Breast epithelium (tissue), 4 donors: ENCODE measurements around the gene ADGRL4. TPM values are rescaled to one million over a fixed set of nuclear protein-coding genes. Genes with fewer than 3 reads are reported as not detected.
"Not testable (repeated sequence)": the region's sequence is repeated elsewhere in the genome, so short reads cannot be mapped to it uniquely, and the experiment has no call there.

Experiments used
- DNase-seq, 2 donors: peaks; one replicate each; pipeline ENCODE4 v3.0.0-alpha.2; 2019; ENCODE audit warnings: low spot score in 2 of 2
- H3K27ac ChIP-seq, 2 donors: fragments of 200-600 bp; sonication (generic) in 1 of 2; one replicate each; pipeline ENCODE4 v1.5.1; 2016 to 2019; ENCODE audit warnings: mild to moderate bottlenecking in 1 of 2
- H3K27me3 ChIP-seq, 2 donors: fragments of 200-600 bp; sonication (generic) in 1 of 2; one replicate each; pipeline versions ENCODE4 v1.5.1 to v1.6.0; 2017 to 2019; ENCODE audit warnings: control low read depth in 1 of 2, mild to moderate bottlenecking in 1 of 2
- H3K36me3 ChIP-seq: fragments of 200-600 bp; one replicate; pipeline ENCODE4 v1.5.1; 2019
- H3K4me1 ChIP-seq, 2 donors: fragments of 200-600 bp; sonication (generic); one replicate each; pipeline ENCODE4 v1.5.1; 2016 to 2019; ENCODE audit warnings: control low read depth in 1 of 2
- H3K4me3 ChIP-seq, 3 donors: fragments of 200-600 bp; sonication (generic); 1 replicate in 2 of 3; 2 replicates in 1 of 3; pipeline ENCODE4 v1.5.1; 2016 to 2019; ENCODE audit warnings: mild to moderate bottlenecking in 3 of 3, moderate library complexity in 2 of 3
- H3K9me3 ChIP-seq, 2 donors: fragments of 200-600 bp; sonication (generic) in 1 of 2; one replicate each; pipeline ENCODE4 v1.5.1; 2016 to 2019; ENCODE audit warnings: control low read depth in 1 of 2
- POLR2A ChIP-seq: fragments of 450-650 bp; IDR thresholded peaks from one replicate; pipeline ENCODE4 v1.6.1; 2016; ENCODE audit warnings: antibody characterized with exemption, mild to moderate bottlenecking, moderate library complexity
- POLR2AphosphoS5 ChIP-seq, 3 donors: sonication (generic); formaldehyde crosslinking; IDR thresholded peaks; one replicate each; pipeline ENCODE4 v1.6.1; 2017; ENCODE audit warnings: antibody characterized with exemption in 3 of 3
- intact Hi-C: fragments of 100-400 bp; cut with DNase I; formaldehyde crosslinking; loops from one replicate; pipeline ENCODE4 v1.15.1; 2023; ENCODE audit warnings: low total_unique reads
- total RNA-seq, 3 donors: library from RNA; depleted of rRNA; stranded (reverse); fragments of >200 nt; gene quantifications; one replicate each; pipeline ENCODE4 v1.1.0, GENCODE V29; 2016
- TF ChIP-seq, protein P1 (sequence below), 3 donors: fragments of 450-650 bp; IDR thresholded peaks; one replicate each; pipeline ENCODE4 v1.5.1; 2016 to 2017; ENCODE audit warnings: antibody characterized with exemption in 3 of 3, mild to moderate bottlenecking in 3 of 3, moderate library complexity in 3 of 3

ADGRL4 gene
- total RNA-seq, 3 donors from 2014 or later: 21.2 to 74.4 (median 43.4) TPM

DNA sequence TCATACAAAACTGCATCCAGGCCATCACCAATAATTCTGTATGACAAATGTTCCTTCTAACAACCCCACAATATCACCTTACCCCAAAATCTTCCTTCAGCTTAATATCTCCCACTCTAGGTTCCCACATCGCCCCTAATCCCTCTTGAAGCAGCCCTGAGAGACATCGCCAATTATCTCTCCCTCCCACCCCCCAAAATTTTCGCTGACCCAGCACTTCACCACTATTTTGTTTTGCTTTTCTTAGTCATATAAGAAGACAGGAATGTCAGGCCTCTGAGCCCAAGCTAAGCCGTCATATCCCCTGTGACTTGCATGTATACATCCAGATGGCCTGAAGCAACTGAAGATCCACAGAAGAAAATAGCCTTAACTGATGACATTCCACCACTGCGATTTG is 126.3 kb downstream of the ADGRL4 start:
- no peak overlapping the region for H3K27ac ChIP-seq
- TF ChIP-seq POLR2AphosphoS5 (IDR thresholded peaks at IDR 0.05) (no peak), POLR2A (no peak)
- TF ChIP-seq, protein P1, sequence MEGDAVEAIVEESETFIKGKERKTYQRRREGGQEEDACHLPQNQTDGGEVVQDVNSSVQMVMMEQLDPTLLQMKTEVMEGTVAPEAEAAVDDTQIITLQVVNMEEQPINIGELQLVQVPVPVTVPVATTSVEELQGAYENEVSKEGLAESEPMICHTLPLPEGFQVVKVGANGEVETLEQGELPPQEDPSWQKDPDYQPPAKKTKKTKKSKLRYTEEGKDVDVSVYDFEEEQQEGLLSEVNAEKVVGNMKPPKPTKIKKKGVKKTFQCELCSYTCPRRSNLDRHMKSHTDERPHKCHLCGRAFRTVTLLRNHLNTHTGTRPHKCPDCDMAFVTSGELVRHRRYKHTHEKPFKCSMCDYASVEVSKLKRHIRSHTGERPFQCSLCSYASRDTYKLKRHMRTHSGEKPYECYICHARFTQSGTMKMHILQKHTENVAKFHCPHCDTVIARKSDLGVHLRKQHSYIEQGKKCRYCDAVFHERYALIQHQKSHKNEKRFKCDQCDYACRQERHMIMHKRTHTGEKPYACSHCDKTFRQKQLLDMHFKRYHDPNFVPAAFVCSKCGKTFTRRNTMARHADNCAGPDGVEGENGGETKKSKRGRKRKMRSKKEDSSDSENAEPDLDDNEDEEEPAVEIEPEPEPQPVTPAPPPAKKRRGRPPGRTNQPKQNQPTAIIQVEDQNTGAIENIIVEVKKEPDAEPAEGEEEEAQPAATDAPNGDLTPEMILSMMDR (IDR thresholded peaks at IDR 0.05): no peak
- no peak for DNase-seq
- H3K36me3 ChIP-seq: no peaks in the 10 kb centered on the region
- intact Hi-C loops: no loop called here
- no peaks in the 10 kb centered on the region for H3K4me1 ChIP-seq
- H3K4me3 ChIP-seq: no peak overlapping the region
- H3K27me3 ChIP-seq: no peaks in the 10 kb centered on the region
- H3K9me3 ChIP-seq: no peaks in the 10 kb centered on the region

DNA sequence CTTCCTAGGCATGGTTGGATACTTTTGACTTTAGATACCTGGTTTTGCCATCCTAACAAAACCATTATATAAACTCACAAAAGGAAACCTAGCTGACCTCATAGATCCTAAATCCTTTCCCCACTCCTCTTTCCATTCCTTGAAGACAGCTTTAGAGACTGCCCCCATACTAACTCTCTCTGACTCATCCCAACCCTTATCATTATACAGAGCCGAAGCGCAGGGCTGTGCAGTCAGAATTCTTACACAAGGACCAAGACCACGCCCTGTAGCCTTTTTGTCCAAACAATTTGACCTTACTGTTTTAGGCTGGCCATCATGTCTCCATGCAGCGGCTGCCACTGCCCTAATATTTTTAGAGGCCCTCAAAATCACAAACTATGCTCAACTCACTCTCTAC is 130.5 kb downstream of the ADGRL4 start:
- H3K27me3 ChIP-seq, H3K4me3 ChIP-seq, H3K9me3 ChIP-seq, intact Hi-C loops, DNase-seq, H3K36me3 ChIP-seq, H3K4me1 ChIP-seq, H3K27ac ChIP-seq: not testable (repeated sequence)

DNA sequence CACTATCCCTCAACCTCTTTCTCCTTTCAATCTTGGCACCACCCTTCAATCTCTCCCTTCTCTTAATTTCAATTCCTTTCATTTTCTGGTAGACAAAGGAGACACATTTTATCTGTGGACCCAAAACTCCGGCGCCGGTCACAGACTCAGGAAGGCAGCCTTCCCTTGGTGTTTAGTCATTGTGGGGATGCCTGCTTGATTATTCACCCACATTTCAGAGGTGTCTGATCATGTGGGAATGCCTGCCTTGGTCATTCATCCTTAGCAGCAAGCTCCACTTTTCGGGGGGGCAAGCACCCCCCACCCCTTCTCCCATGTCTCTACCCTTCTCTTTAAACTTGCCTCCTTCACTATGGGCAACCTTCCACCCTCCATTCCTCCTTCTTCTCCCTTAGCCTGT is 133.7 kb downstream of the ADGRL4 start:
- H3K27ac ChIP-seq, H3K4me1 ChIP-seq, H3K27me3 ChIP-seq, H3K4me3 ChIP-seq, H3K36me3 ChIP-seq, H3K9me3 ChIP-seq, intact Hi-C loops, DNase-seq: not testable (repeated sequence)

DNA sequence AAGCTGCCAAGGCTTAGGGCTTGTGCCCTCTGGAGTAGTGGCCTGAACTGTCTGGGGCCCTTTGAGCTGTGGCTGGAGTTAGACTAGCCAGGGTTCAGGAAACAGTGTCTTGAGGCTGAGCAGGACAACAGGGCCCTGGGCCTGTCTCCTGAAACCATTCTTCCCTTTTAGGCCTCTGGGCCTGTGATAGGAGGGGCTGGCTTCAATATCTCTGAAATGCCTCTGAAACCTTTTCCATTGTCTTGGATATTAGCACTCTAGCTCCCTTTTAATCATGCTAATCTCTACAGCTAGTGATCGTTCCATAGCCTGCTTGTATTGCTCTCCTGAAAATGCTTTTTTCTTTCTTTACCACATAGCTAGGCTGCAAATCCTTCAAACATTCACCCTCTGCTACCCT is 135.3 kb downstream of the ADGRL4 start:
- Histone ChIP-seq H3K27me3 (no peaks in the 10 kb centered on the region), H3K9me3 (peaks cover 0 to 8% of the 10 kb centered on the region in 2 donors), H3K27ac (no peak overlapping the region), H3K4me1 (no peaks in the 10 kb centered on the region), H3K4me3 (no peak overlapping the region), H3K36me3 (no peaks in the 10 kb centered on the region)
- DNase-seq: no peak
- intact Hi-C loops: no loop called here
- TF ChIP-seq POLR2A (no peak), POLR2AphosphoS5 (IDR thresholded peaks at IDR 0.05) (no peak)
- TF ChIP-seq, protein P1 (IDR thresholded peaks at IDR 0.05): no peak

DNA sequence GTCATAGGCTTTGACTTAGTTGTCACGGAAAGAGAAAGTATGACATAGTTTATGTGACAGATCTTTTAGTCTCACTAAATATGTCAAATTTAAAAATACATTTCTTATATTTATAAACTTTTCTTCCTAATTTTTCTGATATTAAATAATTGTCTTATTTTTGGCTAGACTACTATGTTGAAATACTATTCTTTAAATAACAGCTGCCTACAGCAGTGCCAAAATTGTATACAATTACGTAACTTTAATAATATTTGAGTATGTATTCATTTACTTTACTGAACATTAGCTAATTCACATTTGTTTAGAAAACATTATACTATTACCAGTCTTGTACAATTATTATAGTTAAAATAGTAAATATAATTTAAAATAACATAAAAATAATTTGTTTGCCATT is 137.4 kb downstream of the ADGRL4 start:
- TF ChIP-seq POLR2A: no peak
- TF ChIP-seq POLR2AphosphoS5 (IDR thresholded peaks at IDR 0.05): no peak
- TF ChIP-seq, protein P1 (IDR thresholded peaks at IDR 0.05): no peak

DNA sequence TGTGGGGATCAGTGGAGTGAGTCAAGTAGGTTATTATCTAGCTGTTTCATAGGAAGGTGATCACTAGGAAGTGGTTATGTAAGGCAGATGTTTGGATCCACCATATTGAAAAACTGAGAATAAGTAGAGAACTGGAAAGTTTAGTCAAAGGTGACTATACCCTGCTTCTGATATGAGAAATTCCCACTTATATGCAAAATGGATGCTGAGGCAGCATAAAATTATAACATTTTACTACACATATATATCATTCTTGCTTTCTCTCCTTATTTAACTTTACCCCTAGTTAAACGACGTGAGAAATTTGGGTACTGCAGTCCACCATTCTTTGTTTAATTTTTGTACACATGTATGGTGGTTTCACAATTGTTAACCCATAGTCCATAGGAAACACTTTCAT is 142.4 kb downstream of the ADGRL4 start:
- no peaks in the 10 kb centered on the region for H3K9me3 ChIP-seq
- H3K27me3 ChIP-seq: no peaks in the 10 kb centered on the region
- H3K36me3 ChIP-seq: no peaks in the 10 kb centered on the region
- DNase-seq: no peak
- TF ChIP-seq POLR2A (no peak), POLR2AphosphoS5 (IDR thresholded peaks at IDR 0.05) (no peak)
- TF ChIP-seq, protein P1 (IDR thresholded peaks at IDR 0.05): no peak
- no peak overlapping the region for H3K4me3 ChIP-seq
- intact Hi-C loops: no loop called here
- no peaks in the 10 kb centered on the region for H3K4me1 ChIP-seq
- H3K27ac ChIP-seq: no peak overlapping the region

More for the DNA sequence above, 137.4 kb downstream of the ADGRL4 start:
- intact Hi-C loops: no loop called here
- H3K4me3 ChIP-seq: no peak overlapping the region
- no peak overlapping the region for H3K27ac ChIP-seq
- peaks cover 0 to 8% of the 10 kb centered on the region in 2 donors for H3K9me3 ChIP-seq
- H3K27me3 ChIP-seq: no peaks in the 10 kb centered on the region
- H3K36me3 ChIP-seq: no peaks in the 10 kb centered on the region
- no peak for DNase-seq
- no peaks in the 10 kb centered on the region for H3K4me1 ChIP-seq
